Nephron progenitor cell (in vitro differentiated cells): Measurements from ENCODE around the gene LRBA.

ENCODE experiments used
- DNase-seq: peaks from one replicate; pipeline ENCODE4 v3.0.0; 2021
- H3K27ac Mint-ChIP-seq: 2 replicates; pipeline ENCODE4 v1.8.0; 2021; ENCODE audit warnings: mild to moderate bottlenecking, moderate library complexity, mixed read lengths
- H3K27me3 Mint-ChIP-seq: 2 replicates; pipeline ENCODE4 v1.8.0; 2021; ENCODE audit warnings: mild to moderate bottlenecking, low read depth, mixed read lengths; ENCODE audit not compliant: poor library complexity
- H3K36me3 Mint-ChIP-seq: 2 replicates; pipeline ENCODE4 v1.8.0; 2021; ENCODE audit warnings: low read depth, mixed read lengths
- H3K4me1 Mint-ChIP-seq: 2 replicates; pipeline ENCODE4 v1.8.0; 2021; ENCODE audit warnings: mixed read lengths
- H3K4me3 Mint-ChIP-seq: 2 replicates; pipeline ENCODE4 v1.8.0; 2021; ENCODE audit warnings: mild to moderate bottlenecking, moderate library complexity, mixed read lengths
- H3K9me3 Mint-ChIP-seq: 2 replicates; pipeline ENCODE4 v1.8.0; 2021; ENCODE audit warnings: mild to moderate bottlenecking, moderate library complexity, mixed read lengths
- CTCF ChIP-seq: fragments of 200-600 bp; sonication (generic); IDR thresholded peaks from 2 replicates; pipeline ENCODE4 v1.5.0; 2021; ENCODE audit warnings: antibody characterized with exemption

LRBA gene

GRCh38 chr4:150720973-150721518 lies 294.0 kb downstream of the LRBA start:
- H3K4me1 Mint-ChIP-seq: peaks cover 10% of the 10 kb centered on the region
- no peak for TF ChIP-seq CTCF
- H3K36me3 Mint-ChIP-seq: peaks cover 19% of the 10 kb centered on the region
- H3K4me3 Mint-ChIP-seq: no peak overlapping the region
- H3K27ac Mint-ChIP-seq: no peak overlapping the region
- peaks cover 7% of the 10 kb centered on the region for H3K9me3 Mint-ChIP-seq
- no peak for DNase-seq
- H3K27me3 Mint-ChIP-seq: no peaks in the 10 kb centered on the region

GRCh38 chr4:150717952-150718351 lies 297.1 kb downstream of the LRBA start:
- TF ChIP-seq CTCF: no peak
- no peaks in the 10 kb centered on the region for H3K27me3 Mint-ChIP-seq
- H3K9me3 Mint-ChIP-seq: no peaks in the 10 kb centered on the region
- no peaks in the 10 kb centered on the region for H3K4me1 Mint-ChIP-seq
- H3K4me3 Mint-ChIP-seq: no peak overlapping the region
- H3K36me3 Mint-ChIP-seq: peaks cover 5% of the 10 kb centered on the region
- H3K27ac Mint-ChIP-seq: no peak overlapping the region
- no peak for DNase-seq

GRCh38 chr4:150714462-150715438 lies 300.3 kb downstream of the LRBA start:
- Mint-ChIP-seq H3K27me3 (no peaks in the 10 kb centered on the region), H3K27ac (no peak overlapping the region), H3K9me3 (no peaks in the 10 kb centered on the region), H3K4me3 (no peak overlapping the region), H3K4me1 (no peaks in the 10 kb centered on the region), H3K36me3 (no peaks in the 10 kb centered on the region)
- no peak for DNase-seq
- TF ChIP-seq CTCF: no peak

GRCh38 chr4:150713251-150713650 lies 301.8 kb downstream of the LRBA start:
- Mint-ChIP-seq H3K27me3 (no peaks in the 10 kb centered on the region), H3K9me3 (no peaks in the 10 kb centered on the region), H3K4me1 (no peaks in the 10 kb centered on the region), H3K27ac (no peak overlapping the region), H3K4me3 (no peak overlapping the region), H3K36me3 (no peaks in the 10 kb centered on the region)
- TF ChIP-seq CTCF: no peak
- DNase-seq: no peak

GRCh38 chr4:150710770-150711375 lies 304.2 kb downstream of the LRBA start:
- Mint-ChIP-seq H3K4me3 (no peak overlapping the region), H3K4me1 (no peaks in the 10 kb centered on the region), H3K9me3 (no peaks in the 10 kb centered on the region), H3K27me3 (no peaks in the 10 kb centered on the region), H3K36me3 (no peaks in the 10 kb centered on the region), H3K27ac (no peak overlapping the region)
- no peak for DNase-seq
- TF ChIP-seq CTCF: no peak
